ENCODE measurements around the gene PHYHD1. TPM values are rescaled to one million over a fixed set of nuclear protein-coding genes. Genes with fewer than 3 reads are reported as not detected.
"Not testable (repeated sequence)": the region's sequence is repeated elsewhere in the genome, so short reads cannot be mapped to it uniquely, and the experiment has no call there.

Gene PHYHD1
- total and polyA plus RNA-seq, 4 donors, result 16.7 to 68.9 (median 26.8) TPM

GRCh38 chr9:128961403-128961802 is 40.6 kb downstream of the PHYHD1 start:
- intact Hi-C loops (cut with DNase I); DNase-seq; H3K9me3 ChIP-seq (ENCODE audit: control insufficient read depth, low read length); H3K36me3 ChIP-seq (ENCODE audit: control insufficient read depth in 1 of 2, insufficient read depth in 2 of 2, low read length in 1 of 2); H3K27me3 ChIP-seq (ENCODE audit: control insufficient read depth in 1 of 2, insufficient read depth in 2 of 2, low read length in 1 of 2); H3K27ac ChIP-seq (ENCODE audit: low read depth in 1 of 2, low read length in 2 of 2); H3K4me1 ChIP-seq (ENCODE audit: control insufficient read depth in 1 of 2, insufficient read depth in 2 of 2, low read length in 2 of 2); H3K4me3 ChIP-seq (ENCODE audit: low read length in 2 of 2); ATAC-seq (ENCODE audit: low FRiP score): not testable (repeated sequence)
- WGBS, 2 donors, result 95 to 96% methylated on average over 9 of the region's 9 CpGs

GRCh38 chr9:128969491-128969890 is 48.7 kb downstream of the PHYHD1 start:
- H3K9me3 ChIP-seq (ENCODE audit: control insufficient read depth, low read length), result no peaks in the 10 kb centered on the region
- no peaks in the 10 kb centered on the region for H3K4me1 ChIP-seq (ENCODE audit: control insufficient read depth in 1 of 2, insufficient read depth in 2 of 2, low read length in 2 of 2)
- intact Hi-C loops (cut with DNase I), result no loop called here
- no peak overlapping the region for H3K27ac ChIP-seq (ENCODE audit: low read depth in 1 of 2, low read length in 2 of 2)
- H3K27me3 ChIP-seq (ENCODE audit: control insufficient read depth in 1 of 2, insufficient read depth in 2 of 2, low read length in 1 of 2), result no peaks in the 10 kb centered on the region
- no peak for ATAC-seq (ENCODE audit: low FRiP score)
- WGBS, 2 donors, result 89 to 91% methylated on average over 5 of the region's 5 CpGs
- no peak for DNase-seq
- H3K36me3 ChIP-seq (ENCODE audit: control insufficient read depth in 1 of 2, insufficient read depth in 2 of 2, low read length in 1 of 2), result peaks cover 0 to 9% of the 10 kb centered on the region in 2 donors
- H3K4me3 ChIP-seq (ENCODE audit: low read length in 2 of 2), result no peak overlapping the region

- Histone ChIP-seq H3K36me3 (ENCODE audit: control insufficient read depth in 1 of 2, insufficient read depth in 2 of 2, low read length in 1 of 2) (peaks cover 0 to 7% of the 10 kb centered on the region in 2 donors), H3K27ac (ENCODE audit: low read depth in 1 of 2, low read length in 2 of 2) (no peak overlapping the region), H3K27me3 (ENCODE audit: control insufficient read depth in 1 of 2, insufficient read depth in 2 of 2, low read length in 1 of 2) (no peaks in the 10 kb centered on the region), H3K9me3 (ENCODE audit: control insufficient read depth, low read length) (no peaks in the 10 kb centered on the region), H3K4me1 (ENCODE audit: control insufficient read depth in 1 of 2, insufficient read depth in 2 of 2, low read length in 2 of 2) (no peaks in the 10 kb centered on the region), H3K4me3 (ENCODE audit: low read length in 2 of 2) (no peak overlapping the region)
- WGBS, 2 donors, result 87 to 89% methylated on average over 4 of the region's 4 CpGs
- intact Hi-C loops (cut with DNase I), result no loop called here
- DNase-seq (no peak), ATAC-seq (ENCODE audit: low FRiP score) (no peak)
These were observed 52.2 kb downstream of the PHYHD1 start for GRCh38 chr9:128972956-128973355.

- peaks cover 6 to 7% of the 10 kb centered on the region in 2 donors for H3K36me3 ChIP-seq (ENCODE audit: control insufficient read depth in 1 of 2, insufficient read depth in 2 of 2, low read length in 1 of 2)
- intact Hi-C loops (cut with DNase I), result no loop called here
- H3K27ac ChIP-seq (ENCODE audit: low read depth in 1 of 2, low read length in 2 of 2), result no peak overlapping the region
- H3K4me3 ChIP-seq (ENCODE audit: low read length in 2 of 2), result no peak overlapping the region
- DNase-seq, result no peak
- H3K27me3 ChIP-seq (ENCODE audit: control insufficient read depth in 1 of 2, insufficient read depth in 2 of 2, low read length in 1 of 2), result no peaks in the 10 kb centered on the region
- H3K9me3 ChIP-seq (ENCODE audit: control insufficient read depth, low read length), result no peaks in the 10 kb centered on the region
- no peak for ATAC-seq (ENCODE audit: low FRiP score)
- H3K4me1 ChIP-seq (ENCODE audit: control insufficient read depth in 1 of 2, insufficient read depth in 2 of 2, low read length in 2 of 2), result no peaks in the 10 kb centered on the region
- WGBS, 2 donors, result 87 to 88% methylated on average over 3 of the region's 3 CpGs
These were observed 58.3 kb downstream of the PHYHD1 start for GRCh38 chr9:128979111-128979510.

- no peak for ATAC-seq (ENCODE audit: low FRiP score)
- peak in 1 of 2 donors; percentile 33 for DNase-seq
- intact Hi-C loops (cut with DNase I), result no loop called here
These were observed 62.8 kb downstream of the PHYHD1 start for GRCh38 chr9:128983536-128983935.

GRCh38 chr9:128986671-128987070 is 65.9 kb downstream of the PHYHD1 start:
- H3K36me3 ChIP-seq (ENCODE audit: control insufficient read depth in 1 of 2, insufficient read depth in 2 of 2, low read length in 1 of 2), result peaks cover 3 to 6% of the 10 kb centered on the region in 2 donors

More at GRCh38 chr9:128983536-128983935, 62.8 kb downstream of the PHYHD1 start:
- peaks cover 9 to 10% of the 10 kb centered on the region in 2 donors for H3K36me3 ChIP-seq (ENCODE audit: control insufficient read depth in 1 of 2, insufficient read depth in 2 of 2, low read length in 1 of 2)
- WGBS, 2 donors, result 92 to 97% methylated on average over 8 of the region's 8 CpGs
- no peaks in the 10 kb centered on the region for H3K27me3 ChIP-seq (ENCODE audit: control insufficient read depth in 1 of 2, insufficient read depth in 2 of 2, low read length in 1 of 2)
- no peak overlapping the region for H3K4me3 ChIP-seq (ENCODE audit: low read length in 2 of 2)
- no peaks in the 10 kb centered on the region for H3K9me3 ChIP-seq (ENCODE audit: control insufficient read depth, low read length)
- peaks cover 0 to 3% of the 10 kb centered on the region in 2 donors for H3K4me1 ChIP-seq (ENCODE audit: control insufficient read depth in 1 of 2, insufficient read depth in 2 of 2, low read length in 2 of 2)
- H3K27ac ChIP-seq (ENCODE audit: low read depth in 1 of 2, low read length in 2 of 2), result no peak overlapping the region

GRCh38 chr9:128987805-128988204 is 67.0 kb downstream of the PHYHD1 start:
- ATAC-seq (ENCODE audit: low FRiP score), result peak; percentile 41
- Histone ChIP-seq H3K36me3 (ENCODE audit: control insufficient read depth in 1 of 2, insufficient read depth in 2 of 2, low read length in 1 of 2) (peaks cover 3 to 4% of the 10 kb centered on the region in 2 donors), H3K27me3 (ENCODE audit: control insufficient read depth in 1 of 2, insufficient read depth in 2 of 2, low read length in 1 of 2) (no peaks in the 10 kb centered on the region), H3K27ac (ENCODE audit: low read depth in 1 of 2, low read length in 2 of 2) (peak overlapping the region; percentile 20 to 92), H3K9me3 (ENCODE audit: control insufficient read depth, low read length) (no peaks in the 10 kb centered on the region), H3K4me3 (ENCODE audit: low read length in 2 of 2) (no peak overlapping the region), H3K4me1 (ENCODE audit: control insufficient read depth in 1 of 2, insufficient read depth in 2 of 2, low read length in 2 of 2) (peaks cover 0 to 3% of the 10 kb centered on the region in 2 donors)
- 15 to 20% methylated on average over 5 of the region's 5 CpGs for WGBS, 2 donors
- DNase-seq, result peak; percentile 81 to 87
- intact Hi-C loops (cut with DNase I), result no loop called here

More at GRCh38 chr9:128986671-128987070, 65.9 kb downstream of the PHYHD1 start:
- Histone ChIP-seq H3K27ac (ENCODE audit: low read depth in 1 of 2, low read length in 2 of 2) (no peak overlapping the region), H3K9me3 (ENCODE audit: control insufficient read depth, low read length) (no peaks in the 10 kb centered on the region), H3K4me3 (ENCODE audit: low read length in 2 of 2) (no peak overlapping the region), H3K4me1 (ENCODE audit: control insufficient read depth in 1 of 2, insufficient read depth in 2 of 2, low read length in 2 of 2) (peaks cover 0 to 3% of the 10 kb centered on the region in 2 donors), H3K27me3 (ENCODE audit: control insufficient read depth in 1 of 2, insufficient read depth in 2 of 2, low read length in 1 of 2) (no peaks in the 10 kb centered on the region)
- WGBS, 2 donors, result 93 to 95% methylated on average over 5 of the region's 5 CpGs
- no peak for ATAC-seq (ENCODE audit: low FRiP score)
- DNase-seq, result no peak
- intact Hi-C loops (cut with DNase I), result no loop called here

Other genes starting within 250 kb of the PHYHD1 start
- 100 to 1,000 TPM; 190 to 195 TPM for gene SET, start 231.8 kb upstream of the PHYHD1 start, total RNA-seq
- 100 to 1,000 TPM in 1 of 2 donors, 10 to 100 TPM in 1; 98.5 to 167 TPM for gene SET, start 231.8 kb upstream of the PHYHD1 start, polyA plus RNA-seq
- 10 to 100 TPM in 1 of 2 donors, 1 to 10 TPM in 1; 7.1 to 11.1 TPM for gene PKN3, start 218.5 kb upstream of the PHYHD1 start, total RNA-seq
- gene PKN3, start 218.5 kb upstream of the PHYHD1 start, polyA plus RNA-seq, result 1 to 10 TPM; 1.3 to 2.5 TPM
- gene ZDHHC12, start 196.9 kb upstream of the PHYHD1 start, total RNA-seq, result 10 to 100 TPM; 11.2 to 13.1 TPM
- 10 to 100 TPM; 21.3 to 30.9 TPM for gene ZDHHC12, start 196.9 kb upstream of the PHYHD1 start, polyA plus RNA-seq
- 10 to 100 TPM; 29.6 to 42.9 TPM for gene ZER1, start 149.1 kb upstream of the PHYHD1 start, total RNA-seq
- gene ZER1, start 149.1 kb upstream of the PHYHD1 start, polyA plus RNA-seq, result 10 to 100 TPM; 14.5 to 39.6 TPM
- 10 to 100 TPM; 23.6 to 27.7 TPM for gene TBC1D13, start 133.7 kb upstream of the PHYHD1 start, total RNA-seq
- gene TBC1D13, start 133.7 kb upstream of the PHYHD1 start, polyA plus RNA-seq, result 10 to 100 TPM in 1 of 2 donors, 1 to 10 TPM in 1; 9.0 to 21.5 TPM
- 10 to 100 TPM; 11.0 to 14.1 TPM for gene ENDOG, start 102.5 kb upstream of the PHYHD1 start, total RNA-seq
- 10 to 100 TPM in 1 of 2 donors, 1 to 10 TPM in 1; 9.1 to 15.9 TPM for gene ENDOG, start 102.5 kb upstream of the PHYHD1 start, polyA plus RNA-seq
- 10 to 100 TPM; 28.6 to 32.8 TPM for gene SPOUT1, start 91.2 kb upstream of the PHYHD1 start, total RNA-seq
- 10 to 100 TPM; 14.3 to 40.9 TPM for gene SPOUT1, start 91.2 kb upstream of the PHYHD1 start, polyA plus RNA-seq
- gene KYAT1, start 39.0 kb upstream of the PHYHD1 start, total RNA-seq, result 1 to 10 TPM; 7.5 to 9.5 TPM
- 10 to 100 TPM in 1 of 2 donors, 1 to 10 TPM in 1; 4.5 to 11.4 TPM for gene KYAT1, start 39.0 kb upstream of the PHYHD1 start, polyA plus RNA-seq
- gene LRRC8A, start 38.8 kb upstream of the PHYHD1 start, total RNA-seq, result 100 to 1,000 TPM in 1 of 2 donors, 10 to 100 TPM in 1; 63.8 to 100 TPM
- gene LRRC8A, start 38.8 kb upstream of the PHYHD1 start, polyA plus RNA-seq, result 10 to 100 TPM; 14.3 to 41.3 TPM
- gene DOLK, start 26.6 kb downstream of the PHYHD1 start, total RNA-seq, result 10 to 100 TPM in 1 of 2 donors, 1 to 10 TPM in 1; 8.4 to 10.5 TPM
- 10 to 100 TPM in 1 of 2 donors, 1 to 10 TPM in 1; 4.3 to 10.7 TPM for gene DOLK, start 26.6 kb downstream of the PHYHD1 start, polyA plus RNA-seq
- gene NUP188, start 26.7 kb downstream of the PHYHD1 start, total RNA-seq, result 10 to 100 TPM; 37.1 to 44.5 TPM
- 10 to 100 TPM in 1 of 2 donors, 1 to 10 TPM in 1; 4.9 to 14.4 TPM for gene NUP188, start 26.7 kb downstream of the PHYHD1 start, polyA plus RNA-seq
- gene SH3GLB2, start 107.3 kb downstream of the PHYHD1 start, total RNA-seq, result 100 to 1,000 TPM in 1 of 2 donors, 10 to 100 TPM in 1; 64.9 to 107 TPM
- gene SH3GLB2, start 107.3 kb downstream of the PHYHD1 start, polyA plus RNA-seq, result 100 to 1,000 TPM in 1 of 2 donors, 10 to 100 TPM in 1; 34.4 to 232 TPM
- gene MIGA2, start 115.6 kb downstream of the PHYHD1 start, total RNA-seq, result 10 to 100 TPM; 21.8 to 28.3 TPM
- 10 to 100 TPM in 1 of 2 donors, 1 to 10 TPM in 1; 8.5 to 32.3 TPM for gene MIGA2, start 115.6 kb downstream of the PHYHD1 start, polyA plus RNA-seq
- 1 to 10 TPM; 4.0 to 5.1 TPM for gene DOLPP1, start 160.1 kb downstream of the PHYHD1 start, total RNA-seq
- 1 to 10 TPM; 2.1 to 4.9 TPM for gene DOLPP1, start 160.1 kb downstream of the PHYHD1 start, polyA plus RNA-seq
- 10 to 100 TPM; 42.0 to 48.4 TPM for gene CRAT, start 189.8 kb downstream of the PHYHD1 start, total RNA-seq
- 10 to 100 TPM; 26.8 to 51.1 TPM for gene CRAT, start 189.8 kb downstream of the PHYHD1 start, polyA plus RNA-seq
- 100 to 1,000 TPM in 1 of 2 donors, 10 to 100 TPM in 1; 80.3 to 156 TPM for gene PTPA, start 190.4 kb downstream of the PHYHD1 start, total RNA-seq
- 10 to 100 TPM; 60.6 to 73.2 TPM for gene PTPA, start 190.4 kb downstream of the PHYHD1 start, polyA plus RNA-seq

All from aorta (tissue), 5 donors.